Choroid plexus epithelial cell (primary cell): ENCODE measurements around the gene AFG1L.
"Not testable (repeated sequence)": the region's sequence is repeated elsewhere in the genome, so short reads cannot be mapped to it uniquely, and the experiment has no call there.

ENCODE experiments used
- DNase-seq: peaks from one replicate; pipeline ENCODE4 v3.0.0-alpha.2; 2010; ENCODE audit warnings: low read depth
- H3K4me3 ChIP-seq: 2 replicates; pipeline ENCODE4 v1.5.1; 2011; ENCODE audit warnings: low read depth, mild to moderate bottlenecking, control low read depth, low read length, moderate library complexity
- TF ChIP-seq, protein P1 (sequence below): conservative IDR thresholded peaks from 2 replicates; pipeline ENCODE4 v1.5.1; 2011; ENCODE audit warnings: low read depth, mild to moderate bottlenecking, control low read depth, inconsistent platforms, low read length, moderate library complexity

AFG1L gene

DNA sequence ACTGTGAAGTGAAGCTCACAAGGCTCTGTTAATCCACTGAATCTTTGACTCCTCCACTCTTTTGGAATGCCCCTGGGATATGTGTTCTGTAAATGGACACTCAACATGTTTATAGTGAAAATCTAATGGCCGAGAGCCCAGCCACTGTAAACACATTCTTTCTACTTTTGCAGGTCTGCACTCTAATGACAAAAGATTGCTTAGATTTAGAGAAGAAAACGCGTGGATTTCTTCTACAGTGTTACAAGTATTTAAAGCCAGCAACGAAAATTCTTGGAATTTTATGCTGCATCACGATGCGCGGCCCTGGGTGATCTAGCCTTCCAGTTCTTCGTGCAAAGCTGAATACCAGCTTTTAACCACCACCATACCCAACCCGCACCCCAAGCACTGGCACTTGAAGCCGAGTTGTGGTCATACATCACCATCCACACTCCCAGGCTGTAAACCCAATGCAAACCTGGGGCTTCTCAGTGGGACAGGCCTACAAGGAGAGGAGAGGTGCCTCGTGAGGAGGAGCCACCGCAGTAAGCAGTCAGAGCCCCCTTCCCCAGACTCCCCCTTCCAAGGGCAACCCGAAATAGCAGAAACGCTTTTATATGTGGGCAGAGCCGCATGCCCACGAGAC lies 262.1 kb downstream of the AFG1L start:
- H3K4me3 ChIP-seq = peak overlapping the region; percentile 86
- DNase-seq = peak; percentile 39
- TF ChIP-seq, protein P1, sequence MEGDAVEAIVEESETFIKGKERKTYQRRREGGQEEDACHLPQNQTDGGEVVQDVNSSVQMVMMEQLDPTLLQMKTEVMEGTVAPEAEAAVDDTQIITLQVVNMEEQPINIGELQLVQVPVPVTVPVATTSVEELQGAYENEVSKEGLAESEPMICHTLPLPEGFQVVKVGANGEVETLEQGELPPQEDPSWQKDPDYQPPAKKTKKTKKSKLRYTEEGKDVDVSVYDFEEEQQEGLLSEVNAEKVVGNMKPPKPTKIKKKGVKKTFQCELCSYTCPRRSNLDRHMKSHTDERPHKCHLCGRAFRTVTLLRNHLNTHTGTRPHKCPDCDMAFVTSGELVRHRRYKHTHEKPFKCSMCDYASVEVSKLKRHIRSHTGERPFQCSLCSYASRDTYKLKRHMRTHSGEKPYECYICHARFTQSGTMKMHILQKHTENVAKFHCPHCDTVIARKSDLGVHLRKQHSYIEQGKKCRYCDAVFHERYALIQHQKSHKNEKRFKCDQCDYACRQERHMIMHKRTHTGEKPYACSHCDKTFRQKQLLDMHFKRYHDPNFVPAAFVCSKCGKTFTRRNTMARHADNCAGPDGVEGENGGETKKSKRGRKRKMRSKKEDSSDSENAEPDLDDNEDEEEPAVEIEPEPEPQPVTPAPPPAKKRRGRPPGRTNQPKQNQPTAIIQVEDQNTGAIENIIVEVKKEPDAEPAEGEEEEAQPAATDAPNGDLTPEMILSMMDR = no peak

DNA sequence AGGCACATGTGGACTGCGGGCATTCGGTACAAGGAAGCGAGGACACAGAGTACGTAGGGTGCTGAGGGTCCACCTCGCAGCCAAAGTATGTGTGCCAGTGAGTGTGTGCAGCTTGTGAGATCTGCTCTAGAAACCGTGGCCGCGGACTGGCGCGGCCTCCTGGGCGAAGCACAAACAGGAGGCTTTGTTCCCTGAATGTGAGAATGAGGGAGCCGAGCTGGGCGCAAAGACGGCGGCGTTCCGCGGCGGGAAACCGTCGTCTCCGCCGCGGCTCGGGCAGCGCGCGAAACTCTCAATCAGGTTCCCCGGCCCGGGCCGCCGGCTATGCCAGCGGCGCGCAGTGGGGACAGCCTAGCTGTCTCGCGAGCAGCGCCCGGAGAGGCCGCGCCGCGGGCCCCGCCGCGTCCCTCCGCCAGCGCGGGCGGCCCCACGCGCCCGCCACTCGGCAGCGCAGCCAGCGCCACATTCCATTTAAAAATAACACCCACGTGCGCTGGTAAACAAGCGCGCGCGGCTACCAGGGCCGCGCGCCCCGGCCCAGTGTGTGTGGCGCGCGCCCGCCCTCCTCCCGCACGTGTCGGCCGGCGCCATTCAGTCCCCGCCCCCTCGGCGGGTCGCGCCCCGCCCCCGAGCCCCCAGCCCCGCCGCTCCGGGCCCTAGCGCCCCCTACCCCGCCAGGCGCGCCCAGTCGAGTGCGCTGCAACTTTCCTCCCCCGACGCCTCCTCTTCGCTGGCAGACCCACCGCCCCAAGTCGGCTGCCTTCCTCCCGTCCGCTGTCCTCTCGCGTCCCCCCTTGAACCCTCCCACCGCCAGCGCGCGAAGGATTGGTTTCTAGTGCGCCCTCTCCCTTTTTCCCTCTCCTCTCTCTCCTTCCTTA lies 262.9 kb downstream of the AFG1L start:
- peak; percentile 70 for DNase-seq
- TF ChIP-seq, protein P1 = no peak
- H3K4me3 ChIP-seq = peak overlapping the region; percentile 86

DNA sequence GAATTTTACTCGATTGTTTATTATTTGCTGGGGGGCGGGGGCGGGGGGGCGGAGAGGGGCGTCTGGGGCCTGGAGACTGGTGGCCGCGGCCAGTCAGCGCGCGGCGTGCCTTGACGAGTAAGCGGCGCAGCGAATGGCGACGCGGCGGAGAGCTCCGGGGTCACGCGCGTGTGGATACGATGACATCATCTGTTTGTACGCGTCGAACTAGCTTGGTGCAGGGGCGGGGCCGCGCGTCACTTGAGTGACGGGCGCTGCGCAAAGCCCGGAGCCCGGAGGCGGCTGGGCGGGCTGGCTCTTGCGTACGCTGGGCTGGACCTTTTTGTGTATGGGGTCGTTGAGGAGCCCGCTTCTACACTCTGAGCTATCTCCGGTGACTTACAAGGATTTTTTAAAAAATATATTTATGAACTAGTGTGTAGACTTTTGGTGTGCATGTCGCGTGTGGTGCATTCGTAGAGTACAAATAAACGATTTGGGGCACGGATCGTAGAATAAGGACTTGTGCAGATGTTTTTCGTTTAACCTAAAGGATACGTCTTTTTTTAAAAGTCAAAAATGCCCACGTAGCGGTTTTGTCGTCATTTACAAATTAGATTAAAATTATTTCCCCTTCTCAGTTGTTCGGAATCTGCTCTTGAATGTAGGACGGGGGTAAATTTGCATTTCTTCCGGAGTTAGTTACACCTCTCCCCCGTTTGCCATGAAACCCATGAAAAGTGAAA lies 263.7 kb downstream of the AFG1L start:
- peak; percentile 100 for DNase-seq
- H3K4me3 ChIP-seq = peak overlapping the region; percentile 88
- TF ChIP-seq, protein P1 = no peak

- H3K4me3 ChIP-seq = peak overlapping the region; percentile 88
- TF ChIP-seq, protein P1 = no peak
- peak; percentile 88 for DNase-seq
Observed at GRCh38 chr6:108559097-108559883, 264.4 kb downstream of the AFG1L start.

GRCh38 chr6:108559884-108560462 lies 265.1 kb downstream of the AFG1L start:
- peak overlapping the region; percentile 88 for H3K4me3 ChIP-seq
- DNase-seq = peak; percentile 73
- TF ChIP-seq, protein P1 = no peak

DNA sequence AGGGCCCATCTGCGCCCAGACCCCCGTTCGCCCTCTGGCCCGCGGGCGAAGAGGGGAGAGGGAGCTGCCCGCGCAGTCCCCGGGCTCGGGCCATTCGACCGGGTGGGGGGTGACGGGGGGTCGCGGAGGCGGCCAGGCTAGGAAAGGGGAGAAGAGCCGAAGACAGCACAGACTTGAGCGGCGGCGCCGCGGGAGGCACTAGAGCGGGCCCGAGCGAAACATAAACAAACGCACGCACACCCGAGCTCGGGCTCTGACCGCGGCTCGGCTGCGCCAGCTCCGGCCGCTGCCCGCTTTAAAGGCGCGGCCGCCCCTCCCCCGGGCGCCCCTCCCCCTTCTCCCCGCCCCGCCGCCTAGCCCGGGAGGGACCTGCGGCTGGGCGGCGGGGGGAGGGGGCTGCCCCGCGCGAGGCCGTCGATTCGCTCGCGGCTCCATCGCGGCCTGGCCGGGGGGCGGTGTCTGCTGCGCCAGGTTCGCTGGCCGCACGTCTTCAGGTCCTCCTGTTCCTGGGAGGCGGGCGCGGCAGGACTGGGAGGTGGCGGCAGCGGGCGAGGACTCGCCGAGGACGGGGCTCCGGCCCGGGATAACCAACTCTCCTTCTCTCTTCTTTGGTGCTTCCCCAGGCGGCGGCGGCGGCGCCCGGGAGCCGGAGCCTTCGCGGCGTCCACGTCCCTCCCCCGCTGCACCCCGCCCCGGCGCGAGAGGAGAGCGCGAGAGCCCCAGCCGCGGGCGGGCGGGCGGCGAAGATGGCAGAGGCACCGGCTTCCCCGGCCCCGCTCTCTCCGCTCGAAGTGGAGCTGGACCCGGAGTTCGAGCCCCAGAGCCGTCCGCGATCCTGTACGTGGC lies 265.8 kb downstream of the AFG1L start, which contains the start of gene FOXO3:
FOXO3 (plus strand) TSS at position 455 of the 846 bp plus-strand sequence; CDS start at position 747, 292 bp downstream.
- H3K4me3 ChIP-seq = peak within 1 kb of the TSS; percentile 88
- peak; percentile 91 for DNase-seq
- TF ChIP-seq, protein P1 = no peak

DNA sequence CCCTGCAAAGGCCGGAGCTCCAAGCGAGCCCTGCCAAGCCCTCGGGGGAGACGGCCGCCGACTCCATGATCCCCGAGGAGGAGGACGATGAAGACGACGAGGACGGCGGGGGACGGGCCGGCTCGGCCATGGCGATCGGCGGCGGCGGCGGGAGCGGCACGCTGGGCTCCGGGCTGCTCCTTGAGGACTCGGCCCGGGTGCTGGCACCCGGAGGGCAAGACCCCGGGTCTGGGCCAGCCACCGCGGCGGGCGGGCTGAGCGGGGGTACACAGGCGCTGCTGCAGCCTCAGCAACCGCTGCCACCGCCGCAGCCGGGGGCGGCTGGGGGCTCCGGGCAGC lies 266.4 kb downstream of the AFG1L start:
- DNase-seq = not testable (repeated sequence)
- H3K4me3 ChIP-seq = peak overlapping the region; percentile 88
